Measurements from ENCODE around the gene CARS1. TPM values are rescaled to one million over a fixed set of nuclear protein-coding genes. Genes with fewer than 3 reads are reported as not detected.

Gene CARS1
- total and polyA plus RNA-seq, 2 of the 4 experiments (the other 2 are of a cell fraction): 72.7 to 78.3 TPM

DNA sequence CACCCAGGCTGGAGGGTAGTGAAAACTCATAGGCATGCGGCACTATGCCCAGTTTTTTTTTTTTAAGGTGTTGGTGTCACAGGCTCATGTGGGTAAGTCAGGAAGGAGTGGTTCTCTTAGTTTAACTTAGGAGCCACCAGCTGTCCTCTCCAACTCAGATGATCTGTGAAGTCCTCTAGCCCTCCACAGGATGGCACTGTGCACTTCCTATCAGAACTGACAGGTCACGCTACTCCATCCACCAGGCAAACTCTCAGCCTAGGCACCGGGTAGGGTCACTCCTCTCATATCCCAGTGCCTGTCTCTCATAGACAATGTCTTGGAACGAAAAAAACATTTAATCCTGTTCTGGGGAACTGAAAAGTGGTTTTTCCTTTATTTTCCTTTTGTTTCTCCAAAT lies 81.6 kb downstream of the CARS1 start:
- no CpG with 5 or more reads among the region's 4 CpGs for WGBS, 2 experiments (ENCODE audit: extremely low coverage in 2 of 2, insufficient read length in 1 of 2)
- H2AFZ ChIP-seq (replicated peaks; ENCODE audit: low read length, poor library complexity): no peak overlapping the region
- no peak overlapping the region for H3K14ac ChIP-seq (replicated peaks; ENCODE audit: low read depth, low read length)
- dilution Hi-C loops (cut with HindIII; ENCODE audit: low sequenced_read_pairs, unreplicated experiment): no loop called here
- no peak overlapping the region for H4K8ac ChIP-seq (ENCODE audit: low read depth in 2 of 2, low read length in 2 of 2)
- no peak overlapping the region for H3K27ac ChIP-seq (ENCODE audit: insufficient read depth, low read length)
- BruUV-seq (replicated peaks): no TSS peak
- ChIA-PET CTCF (interaction anchor here (0.6 to 1.2 kb wide), 2 partner anchors 13 to 40 kb away, joined by 3 to 4 read pairs; no protein-coding TSS in a partner anchor), POLR2A (ENCODE audit: unreplicated experiment) (no interaction called here)
- no peak overlapping the region for H3K4me2 ChIP-seq (ENCODE audit: low read depth, low read length)
- in situ Hi-C loops (cut with MboI; ENCODE audit: low sequenced_read_pairs): no loop called here
- no peak overlapping the region for H3K18ac ChIP-seq (ENCODE audit: low read depth, low read length)
- H3K56ac ChIP-seq (ENCODE audit: extremely low read depth, insufficient read depth, low read length): no peak overlapping the region
- no peak overlapping the region for H2BK20ac ChIP-seq (ENCODE audit: low read depth, low read length)
- no peak overlapping the region for H3K9ac ChIP-seq (ENCODE audit: low read depth, low read length)
- peaks cover 50 to 74% of the 10 kb centered on the region in 2 experiments for H3K79me1 ChIP-seq (ENCODE audit: low read depth in 1 of 2, low read length in 2 of 2)
- DNase-seq (peak; percentile 37), ATAC-seq (ENCODE audit: low read depth) (peak; percentile 72)
- H3K27me3 ChIP-seq (ENCODE audit: control insufficient read depth, insufficient read depth, low read length): no peaks in the 10 kb centered on the region
- intact Hi-C loops (cut with micrococcal nuclease): no loop called here
- no peak overlapping the region for H2AK5ac ChIP-seq (ENCODE audit: low read depth, low read length)
- H2BK15ac ChIP-seq (ENCODE audit: low read depth, low read length): no peak overlapping the region
- H3K23ac ChIP-seq (ENCODE audit: low read depth, low read length): no peak overlapping the region
- H3K36me3 ChIP-seq (ENCODE audit: control insufficient read depth, insufficient read depth, low read length): peaks cover 45% of the 10 kb centered on the region
- H4K5ac ChIP-seq (ENCODE audit: low read depth, low read length): no peak overlapping the region
- no peaks in the 10 kb centered on the region for H3K4me1 ChIP-seq (ENCODE audit: control insufficient read depth, insufficient read depth, low read length)
- no peak overlapping the region for H3K4ac ChIP-seq (ENCODE audit: low read depth, low read length)
- no peaks in the 10 kb centered on the region for H3K9me3 ChIP-seq (ENCODE audit: control insufficient read depth, insufficient read depth, low read length)
- H2BK120ac ChIP-seq (ENCODE audit: low read depth, low read length): no peak overlapping the region
- H3K4me3 ChIP-seq (ENCODE audit: insufficient read depth, low read depth, low read length): no peak overlapping the region
- H2BK5ac ChIP-seq (ENCODE audit: low read depth, low read length, poor library complexity, severe bottlenecking): no peak overlapping the region
- no peak overlapping the region for H4K91ac ChIP-seq (ENCODE audit: insufficient read depth, low read depth, low read length)
- H3K9me1 ChIP-seq (ENCODE audit: insufficient read depth, low read length): no peaks in the 10 kb centered on the region
- no peak overlapping the region for H2AK9ac ChIP-seq (replicated peaks; ENCODE audit: low read depth, low read length, poor library complexity)
- peaks cover 36% of the 10 kb centered on the region for H4K20me1 ChIP-seq (ENCODE audit: insufficient read depth, low read length)
- no peak for TF ChIP-seq POLR2A (IDR thresholded peaks at IDR 0.05; ENCODE audit: low read depth, low read length)
- TF ChIP-seq, protein P1, sequence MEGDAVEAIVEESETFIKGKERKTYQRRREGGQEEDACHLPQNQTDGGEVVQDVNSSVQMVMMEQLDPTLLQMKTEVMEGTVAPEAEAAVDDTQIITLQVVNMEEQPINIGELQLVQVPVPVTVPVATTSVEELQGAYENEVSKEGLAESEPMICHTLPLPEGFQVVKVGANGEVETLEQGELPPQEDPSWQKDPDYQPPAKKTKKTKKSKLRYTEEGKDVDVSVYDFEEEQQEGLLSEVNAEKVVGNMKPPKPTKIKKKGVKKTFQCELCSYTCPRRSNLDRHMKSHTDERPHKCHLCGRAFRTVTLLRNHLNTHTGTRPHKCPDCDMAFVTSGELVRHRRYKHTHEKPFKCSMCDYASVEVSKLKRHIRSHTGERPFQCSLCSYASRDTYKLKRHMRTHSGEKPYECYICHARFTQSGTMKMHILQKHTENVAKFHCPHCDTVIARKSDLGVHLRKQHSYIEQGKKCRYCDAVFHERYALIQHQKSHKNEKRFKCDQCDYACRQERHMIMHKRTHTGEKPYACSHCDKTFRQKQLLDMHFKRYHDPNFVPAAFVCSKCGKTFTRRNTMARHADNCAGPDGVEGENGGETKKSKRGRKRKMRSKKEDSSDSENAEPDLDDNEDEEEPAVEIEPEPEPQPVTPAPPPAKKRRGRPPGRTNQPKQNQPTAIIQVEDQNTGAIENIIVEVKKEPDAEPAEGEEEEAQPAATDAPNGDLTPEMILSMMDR (conservative IDR thresholded peaks at IDR 0.05; ENCODE audit: low read depth, low read length): peak; percentile 46
- TF ChIP-seq RAD21 (IDR thresholded peaks at IDR 0.05; ENCODE audit: low read length): peak; percentile 50
- no peak for TF ChIP-seq RCOR1 (IDR thresholded peaks at IDR 0.05; ENCODE audit: insufficient replicate concordance, low read length)
- no peak for TF ChIP-seq MXI1 (IDR thresholded peaks at IDR 0.05; ENCODE audit: borderline replicate concordance, low read depth, low read length)
- TF ChIP-seq MAZ (IDR thresholded peaks at IDR 0.05; ENCODE audit: borderline replicate concordance, low read depth, low read length): no peak
- TF ChIP-seq SMC3 (IDR thresholded peaks at IDR 0.05; ENCODE audit: low read depth, low read length): peak; percentile 41
- no peak for TF ChIP-seq RFX5 (IDR thresholded peaks at IDR 0.05; ENCODE audit: low read depth, low read length)
- TF ChIP-seq FOS (IDR thresholded peaks at IDR 0.05; ENCODE audit: low read depth, low read length): no peak
- TF ChIP-seq CHD1 (IDR thresholded peaks at IDR 0.05; ENCODE audit: low read depth, low read length): no peak
- TF ChIP-seq, protein P2, sequence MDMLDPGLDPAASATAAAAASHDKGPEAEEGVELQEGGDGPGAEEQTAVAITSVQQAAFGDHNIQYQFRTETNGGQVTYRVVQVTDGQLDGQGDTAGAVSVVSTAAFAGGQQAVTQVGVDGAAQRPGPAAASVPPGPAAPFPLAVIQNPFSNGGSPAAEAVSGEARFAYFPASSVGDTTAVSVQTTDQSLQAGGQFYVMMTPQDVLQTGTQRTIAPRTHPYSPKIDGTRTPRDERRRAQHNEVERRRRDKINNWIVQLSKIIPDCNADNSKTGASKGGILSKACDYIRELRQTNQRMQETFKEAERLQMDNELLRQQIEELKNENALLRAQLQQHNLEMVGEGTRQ (IDR thresholded peaks at IDR 0.05; ENCODE audit: low read depth, low read length): no peak

Data from IMR-90 (cell line).